AG04450 (cell line): ENCODE measurements around the gene PADI6. TPM values are rescaled to one million over a fixed set of nuclear protein-coding genes. Genes with fewer than 3 reads are reported as not detected.

Experiments used
- CTCF ChIA-PET: fragments of 300-600, 350-600 bp; formaldehyde crosslinking; extraction: SDS; loops from one replicate; lab custom pipeline; 2022; ENCODE audit warnings: antibody characterized with exemption, inconsistent platforms; lab: Charles Lee
- POLR2A ChIA-PET: fragments of 350-600 bp; formaldehyde crosslinking; extraction: SDS; loops from one replicate; lab custom pipeline; 2021; ENCODE audit warnings: antibody characterized with exemption, inconsistent platforms; lab: Yijun Ruan, JAX
- DNase-seq: peaks from one replicate; pipeline ENCODE4 v3.0.0-alpha.2; 2011; ENCODE audit warnings: low read depth, low spot score
- H3K27ac ChIP-seq: one replicate; pipeline ENCODE4 v1.5.1; 2012; ENCODE audit warnings: low read depth, low read length, control low read depth
- H3K27me3 ChIP-seq: one replicate; pipeline ENCODE4 v1.6.0; 2012; ENCODE audit warnings: low read length; ENCODE audit not compliant: control insufficient read depth, insufficient read depth
- H3K4me3 ChIP-seq: 2 replicates; pipeline ENCODE4 v1.5.1; 2011; ENCODE audit warnings: mild to moderate bottlenecking, low read depth, low read length, control low read depth
- H3K9me3 ChIP-seq: 2 replicates; pipeline ENCODE4 v1.5.1; 2012; ENCODE audit warnings: low read length; ENCODE audit not compliant: control insufficient read depth, insufficient read depth
- polyA plus RNA-seq: library from polyadenylated mRNA; depleted of rRNA; stranded (reverse); fragments of >200 nt; gene quantifications from 2 replicates; pipeline ENCODE4 v1.2.3, GENCODE V29; 2011; rRNA removed
- TF ChIP-seq, protein P1 (sequence below): IDR thresholded peaks from 2 replicates; pipeline ENCODE4 v1.5.1; 2011; ENCODE audit warnings: low read depth, low read length, control low read depth, inconsistent platforms

Gene PADI6
- polyA plus RNA-seq, 1 experiment = not detected

DNA sequence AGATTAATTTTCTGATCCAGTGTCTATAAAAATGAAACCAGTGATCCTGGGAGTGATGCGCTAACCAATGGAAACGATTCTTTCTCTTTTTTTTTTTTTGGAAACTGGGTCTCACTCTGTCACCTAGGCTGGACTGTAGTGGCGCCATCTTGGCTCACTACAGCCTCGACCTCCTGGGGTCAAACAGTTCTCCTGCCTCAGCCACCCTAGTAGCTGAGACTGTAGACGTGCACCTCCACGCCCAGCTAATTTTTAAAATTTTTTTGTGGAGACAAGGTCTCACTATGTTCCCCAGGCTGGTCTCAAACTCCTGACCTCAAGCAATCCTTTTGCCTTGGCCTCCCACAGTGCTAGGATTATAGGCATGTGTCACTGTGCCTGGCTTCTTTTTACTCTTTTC, 70.8 kb downstream of the PADI6 start:
- ChIA-PET POLR2A (interaction anchor here (0.7 kb wide), 1 partner anchor 163 kb away, joined by 4 read pairs; no protein-coding TSS in a partner anchor), CTCF (interaction anchor here (0.6 to 1.8 kb wide), 4 partner anchors 60 to 164 kb away, joined by 3 to 8 read pairs (median 5); no protein-coding TSS in a partner anchor)
- no peak for DNase-seq
- Histone ChIP-seq H3K27me3 (no peaks in the 10 kb centered on the region), H3K9me3 (peaks cover 4% of the 10 kb centered on the region; the same call in 1 of the 2 replicates), H3K4me3 (no peak overlapping the region), H3K27ac (peak overlapping the region; percentile 80)
- TF ChIP-seq, protein P1, sequence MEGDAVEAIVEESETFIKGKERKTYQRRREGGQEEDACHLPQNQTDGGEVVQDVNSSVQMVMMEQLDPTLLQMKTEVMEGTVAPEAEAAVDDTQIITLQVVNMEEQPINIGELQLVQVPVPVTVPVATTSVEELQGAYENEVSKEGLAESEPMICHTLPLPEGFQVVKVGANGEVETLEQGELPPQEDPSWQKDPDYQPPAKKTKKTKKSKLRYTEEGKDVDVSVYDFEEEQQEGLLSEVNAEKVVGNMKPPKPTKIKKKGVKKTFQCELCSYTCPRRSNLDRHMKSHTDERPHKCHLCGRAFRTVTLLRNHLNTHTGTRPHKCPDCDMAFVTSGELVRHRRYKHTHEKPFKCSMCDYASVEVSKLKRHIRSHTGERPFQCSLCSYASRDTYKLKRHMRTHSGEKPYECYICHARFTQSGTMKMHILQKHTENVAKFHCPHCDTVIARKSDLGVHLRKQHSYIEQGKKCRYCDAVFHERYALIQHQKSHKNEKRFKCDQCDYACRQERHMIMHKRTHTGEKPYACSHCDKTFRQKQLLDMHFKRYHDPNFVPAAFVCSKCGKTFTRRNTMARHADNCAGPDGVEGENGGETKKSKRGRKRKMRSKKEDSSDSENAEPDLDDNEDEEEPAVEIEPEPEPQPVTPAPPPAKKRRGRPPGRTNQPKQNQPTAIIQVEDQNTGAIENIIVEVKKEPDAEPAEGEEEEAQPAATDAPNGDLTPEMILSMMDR = no peak

DNA sequence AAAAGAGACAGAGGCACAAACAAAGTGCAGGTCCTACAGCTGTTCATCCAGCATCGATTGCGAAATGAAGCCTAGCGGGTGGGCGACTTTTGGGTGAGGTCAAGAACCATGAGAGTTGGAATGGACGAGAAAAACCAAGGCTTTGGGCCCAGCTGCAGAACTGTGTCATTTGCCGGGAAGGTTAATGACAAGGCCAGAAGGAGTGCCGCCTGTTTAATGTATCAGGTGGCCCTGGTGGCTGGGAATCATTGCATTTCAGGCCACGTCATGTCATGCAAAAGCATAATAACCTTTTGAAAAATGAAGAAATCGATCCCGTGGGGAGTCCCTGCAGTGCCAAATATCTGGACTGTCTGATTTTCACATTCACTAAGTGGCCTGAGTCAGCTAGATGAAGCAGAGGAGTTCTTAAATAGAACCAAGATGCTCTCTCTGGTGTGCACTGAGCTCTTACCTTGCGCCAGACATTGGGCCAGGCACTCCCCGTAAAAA, 75.6 kb downstream of the PADI6 start:
- ChIA-PET CTCF (interaction anchor here (1.4 kb wide), 1 partner anchor 47 kb away, joined by 3 read pairs; no protein-coding TSS in a partner anchor), POLR2A (no interaction called here)

More for the DNA sequence above, 75.6 kb downstream of the PADI6 start:
- no peak for DNase-seq
- no peak overlapping the region for H3K27ac ChIP-seq
- H3K9me3 ChIP-seq = no peaks in the 10 kb centered on the region
- H3K4me3 ChIP-seq = no peak overlapping the region
- no peaks in the 10 kb centered on the region for H3K27me3 ChIP-seq
- TF ChIP-seq, protein P1 = no peak

Other genes starting within 250 kb of the PADI6 start
- gene PADI1, start 167.1 kb upstream of the PADI6 start, polyA plus RNA-seq = not detected in 2 replicates
- 0.05 TPM in 1 of 2 replicates, not detected in the other for gene PADI3, start 123.1 kb upstream of the PADI6 start, polyA plus RNA-seq
- gene PADI4, start 64.0 kb upstream of the PADI6 start, polyA plus RNA-seq = not detected in 2 replicates
- 43.3 and 43.4 TPM in 2 replicates for gene RCC2, start 67.5 kb downstream of the PADI6 start, polyA plus RNA-seq
- 5.7 and 7.8 TPM in 2 replicates for gene ARHGEF10L, start 167.5 kb downstream of the PADI6 start, polyA plus RNA-seq